IMR-90 (cell line): ENCODE results near the gene PRRG2. TPM values are rescaled to one million over a fixed set of nuclear protein-coding genes. Genes with fewer than 3 reads are reported as not detected.

Experiments
- ATAC-seq: fragments of 200-7000 bp; cut with Tn5 transposase; 2 replicates; pipeline ENCODE4 v1.9.1; 2020; ENCODE audit warnings: low read depth, mild to moderate bottlenecking, moderate library complexity
- BruUV-seq: library from RNA; stranded (reverse); fragments of 400-500 nt; replicated peaks from 2 replicates; lab custom pipeline; 2021; lab: Mats Ljungman, UMichigan
- CTCF ChIA-PET: fragments of 300-600 bp; formaldehyde crosslinking; extraction: SDS; loops from one replicate; lab custom pipeline; 2021; ENCODE audit warnings: antibody characterized with exemption; lab: Yijun Ruan, JAX
- POLR2A ChIA-PET: fragments of 300-600 bp; sonication (Branson Sonifier 250); formaldehyde crosslinking; loops from one replicate; lab custom pipeline; 2022; ENCODE audit warnings: antibody characterized with exemption; ENCODE audit not compliant: unreplicated experiment; lab: Charles Lee
- DNase-seq: peaks from one replicate; pipeline ENCODE4 v3.0.0; 2013
- H2AFZ ChIP-seq: replicated peaks from 2 replicates; pipeline ENCODE3; 2013; ENCODE audit warnings: low read length, mild to moderate bottlenecking; ENCODE audit not compliant: poor library complexity
- H2AK5ac ChIP-seq: 2 replicates; pipeline ENCODE4 v1.6.1; 2013; ENCODE audit warnings: low read depth, low read length, inconsistent platforms
- H2AK9ac ChIP-seq: replicated peaks from 2 replicates; pipeline ENCODE3; 2013; ENCODE audit warnings: mild to moderate bottlenecking, low read depth, low read length, moderate library complexity; ENCODE audit not compliant: poor library complexity
- H2BK120ac ChIP-seq: 2 replicates; pipeline ENCODE4 v1.6.1; 2013; ENCODE audit warnings: low read depth, low read length, inconsistent platforms
- H2BK15ac ChIP-seq: 3 replicates; pipeline ENCODE4 v1.6.1; 2013; ENCODE audit warnings: low read depth, low read length, inconsistent platforms
- H2BK20ac ChIP-seq: 2 replicates; pipeline ENCODE4 v1.6.1; 2013; ENCODE audit warnings: low read depth, mild to moderate bottlenecking, inconsistent platforms, low read length, moderate library complexity
- H2BK5ac ChIP-seq: 2 replicates; pipeline ENCODE4 v1.6.1; 2013; ENCODE audit warnings: mild to moderate bottlenecking, low read depth, low read length, inconsistent platforms; ENCODE audit not compliant: poor library complexity, severe bottlenecking
- H3K14ac ChIP-seq: replicated peaks from 2 replicates; pipeline ENCODE4 v1.6.1; 2013; ENCODE audit warnings: low read depth, low read length, inconsistent platforms
- H3K18ac ChIP-seq: 2 replicates; pipeline ENCODE4 v1.6.1; 2013; ENCODE audit warnings: low read depth, low read length, control low read depth
- H3K23ac ChIP-seq: 2 replicates; pipeline ENCODE4 v1.6.1; 2013; ENCODE audit warnings: low read depth, low read length, inconsistent platforms
- H3K27ac ChIP-seq: 2 replicates; pipeline ENCODE4 v1.5.1; 2013; ENCODE audit warnings: mild to moderate bottlenecking, control low read depth, low read length; ENCODE audit not compliant: insufficient read depth
- H3K27me3 ChIP-seq: 2 replicates; pipeline ENCODE4 v1.6.1; 2013; ENCODE audit warnings: low read length; ENCODE audit not compliant: control insufficient read depth, insufficient read depth
- H3K36me3 ChIP-seq: 2 replicates; pipeline ENCODE4 v1.6.1; 2013; ENCODE audit warnings: low read length, mixed read lengths; ENCODE audit not compliant: control insufficient read depth, insufficient read depth
- H3K4ac ChIP-seq: 2 replicates; pipeline ENCODE4 v1.6.1; 2013; ENCODE audit warnings: low read depth, low read length, inconsistent platforms
- H3K4me1 ChIP-seq: 2 replicates; pipeline ENCODE4 v1.6.1; 2013; ENCODE audit warnings: low read length, mixed read lengths; ENCODE audit not compliant: control insufficient read depth, insufficient read depth
- H3K4me2 ChIP-seq: 2 replicates; pipeline ENCODE4 v1.6.1; 2013; ENCODE audit warnings: low read depth, mild to moderate bottlenecking, control low read depth, low read length, moderate library complexity
- H3K4me3 ChIP-seq: 2 replicates; pipeline ENCODE4 v1.5.1; 2013; ENCODE audit warnings: low read depth, mild to moderate bottlenecking, control low read depth, low read length, moderate library complexity; ENCODE audit not compliant: insufficient read depth
- H3K56ac ChIP-seq: 2 replicates; pipeline ENCODE4 v1.6.1; 2013; ENCODE audit warnings: low read length, inconsistent platforms; ENCODE audit not compliant: insufficient read depth; ENCODE audit errors: extremely low read depth
- H3K79me1 ChIP-seq, 2 experiments: 2 replicates each; pipeline ENCODE4 v1.6.1; 2013; ENCODE audit warnings: low read length in 2 of 2, inconsistent platforms in 1 of 2, low read depth in 1 of 2
- H3K9ac ChIP-seq: 2 replicates; pipeline ENCODE4 v1.6.1; 2013; ENCODE audit warnings: low read depth, low read length, control low read depth
- H3K9me1 ChIP-seq: 2 replicates; pipeline ENCODE4 v1.6.1; 2013; ENCODE audit warnings: low read length, inconsistent platforms; ENCODE audit not compliant: insufficient read depth
- H3K9me3 ChIP-seq: 2 replicates; pipeline ENCODE4 v1.6.1; 2013; ENCODE audit warnings: low read length; ENCODE audit not compliant: control insufficient read depth, insufficient read depth
- H4K20me1 ChIP-seq: 2 replicates; pipeline ENCODE4 v1.6.1; 2013; ENCODE audit warnings: low read length, inconsistent platforms; ENCODE audit not compliant: insufficient read depth
- H4K5ac ChIP-seq: 2 replicates; pipeline ENCODE4 v1.6.1; 2013; ENCODE audit warnings: mild to moderate bottlenecking, low read depth, low read length, control low read depth
- H4K8ac ChIP-seq, 2 experiments: 2 replicates each; pipeline ENCODE4 v1.6.1; 2013; ENCODE audit warnings: low read depth in 2 of 2, low read length in 2 of 2, control low read depth in 1 of 2, inconsistent platforms in 1 of 2
- H4K91ac ChIP-seq: 2 replicates; pipeline ENCODE4 v1.6.1; 2013; ENCODE audit warnings: low read depth, low read length, inconsistent platforms; ENCODE audit not compliant: insufficient read depth
- CEBPB ChIP-seq: IDR thresholded peaks from 2 replicates; pipeline ENCODE4 v1.6.1; 2012; ENCODE audit warnings: low read depth, low read length, improper control_type of control experiment
- MAFK ChIP-seq: IDR thresholded peaks from 2 replicates; pipeline ENCODE4 v1.6.1; 2012; ENCODE audit warnings: low read depth, low read length, improper control_type of control experiment
- MXI1 ChIP-seq: IDR thresholded peaks from 2 replicates; pipeline ENCODE4 v1.6.1; 2012; ENCODE audit warnings: low read depth, mild to moderate bottlenecking, low read length, moderate library complexity, borderline replicate concordance
- RCOR1 ChIP-seq: IDR thresholded peaks from 2 replicates; pipeline ENCODE4 v1.6.1; 2012; ENCODE audit warnings: mild to moderate bottlenecking, low read length, improper control_type of control experiment; ENCODE audit not compliant: insufficient replicate concordance
- USF2 ChIP-seq: fragments of 150-350 bp; IDR thresholded peaks from 2 replicates; pipeline ENCODE4 v1.6.1; 2017; ENCODE audit warnings: mild to moderate bottlenecking, antibody characterized with exemption, low read length, low read depth
- WGBS, 2 experiments: methylation state at CpG; one replicate each; pipeline versions ENCODE4 v1.1.5 to v1.1.7; 2013; ENCODE audit warnings: missing lambda C conversion rate in 2 of 2; ENCODE audit not compliant: insufficient read length in 1 of 2; ENCODE audit errors: extremely low coverage in 2 of 2; 5-methylcytosine and 5-hydroxymethylcytosine counted together
- dilution Hi-C: fragments of 300-500 bp; cut with HindIII; formaldehyde crosslinking; loops from one replicate; pipeline ENCODE4 v1.14.3; 2018; ENCODE audit warnings: low sequenced_read_pairs; ENCODE audit not compliant: unreplicated experiment
- in situ Hi-C: fragments of 300-500 bp; cut with MboI; formaldehyde crosslinking; loops from 3 replicates; pipeline ENCODE4 v1.14.3; 2019; ENCODE audit warnings: low sequenced_read_pairs, inconsistent platforms, mixed read lengths
- intact Hi-C: fragments of 100-400 bp; cut with micrococcal nuclease; formaldehyde crosslinking; loops from 2 replicates; pipeline ENCODE4 v1.10.0; 2022
- polyA plus RNA-seq, 3 experiments: library from polyadenylated mRNA; depleted of rRNA; stranded (reverse); fragments of >200 nt; gene quantifications; 2 replicates each; pipeline ENCODE4 v1.2.3, GENCODE V29; 2012; ENCODE audit warnings: low replicate concordance in 1 of 3
- total RNA-seq: library from RNA; depleted of rRNA; stranded (reverse); fragments of >200 nt; gene quantifications from 2 replicates; pipeline ENCODE4 v1.2.3, GENCODE V29; 2012
- TF ChIP-seq, protein P1 (sequence below): conservative IDR thresholded peaks from 2 replicates; pipeline ENCODE4 v1.5.1; 2012; ENCODE audit warnings: mild to moderate bottlenecking, low read depth, low read length, improper control_type of control experiment

The PRRG2 gene
- total and polyA plus RNA-seq, 2 of the 4 experiments (the other 2 are of a cell fraction) = 0.14 to 0.54 TPM

DNA sequence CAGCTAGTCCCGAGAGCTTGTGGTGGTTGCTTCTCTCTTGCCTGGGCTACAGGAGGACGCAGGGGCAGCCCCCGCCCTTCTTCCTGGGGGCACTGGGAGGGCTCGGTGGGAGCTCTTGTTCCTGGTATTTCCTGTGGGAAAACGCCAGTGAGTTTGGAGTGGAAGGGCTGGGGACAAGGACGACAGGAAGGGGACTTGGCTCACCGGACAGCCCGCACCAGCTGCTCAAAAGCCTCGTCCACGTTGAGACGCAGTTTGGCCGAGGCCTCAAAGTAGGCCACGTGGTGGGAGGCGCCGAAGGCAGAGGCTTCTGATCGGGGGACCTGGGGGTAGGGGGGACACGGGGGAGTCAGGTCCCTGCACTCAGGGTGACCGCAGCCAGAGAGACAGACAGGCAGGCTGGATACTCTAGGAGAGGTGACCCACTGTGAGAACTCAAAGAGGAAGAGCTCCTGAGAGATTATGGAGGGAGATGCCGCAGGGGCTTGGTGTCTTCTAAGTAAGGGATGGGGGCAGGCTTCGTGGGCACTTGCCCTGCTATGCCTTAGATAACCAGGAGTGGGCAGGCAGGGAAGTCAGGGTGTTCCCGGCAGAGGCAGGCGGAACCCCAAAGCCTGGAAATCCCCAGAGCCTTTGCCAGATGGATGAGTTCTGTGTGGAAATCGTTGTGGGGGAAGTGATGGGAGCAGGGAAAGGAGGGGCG, 54.6 kb downstream of the PRRG2 start:
- no peaks in the 10 kb centered on the region for H3K27me3 ChIP-seq
- in situ Hi-C loops = no loop called here
- intact Hi-C loops = no loop called here
- no peak for TF ChIP-seq MXI1
- TF ChIP-seq MAFK = no peak
- TF ChIP-seq CEBPB = no peak
- no peak for TF ChIP-seq RCOR1
- no peak for TF ChIP-seq USF2
- TF ChIP-seq, protein P1, sequence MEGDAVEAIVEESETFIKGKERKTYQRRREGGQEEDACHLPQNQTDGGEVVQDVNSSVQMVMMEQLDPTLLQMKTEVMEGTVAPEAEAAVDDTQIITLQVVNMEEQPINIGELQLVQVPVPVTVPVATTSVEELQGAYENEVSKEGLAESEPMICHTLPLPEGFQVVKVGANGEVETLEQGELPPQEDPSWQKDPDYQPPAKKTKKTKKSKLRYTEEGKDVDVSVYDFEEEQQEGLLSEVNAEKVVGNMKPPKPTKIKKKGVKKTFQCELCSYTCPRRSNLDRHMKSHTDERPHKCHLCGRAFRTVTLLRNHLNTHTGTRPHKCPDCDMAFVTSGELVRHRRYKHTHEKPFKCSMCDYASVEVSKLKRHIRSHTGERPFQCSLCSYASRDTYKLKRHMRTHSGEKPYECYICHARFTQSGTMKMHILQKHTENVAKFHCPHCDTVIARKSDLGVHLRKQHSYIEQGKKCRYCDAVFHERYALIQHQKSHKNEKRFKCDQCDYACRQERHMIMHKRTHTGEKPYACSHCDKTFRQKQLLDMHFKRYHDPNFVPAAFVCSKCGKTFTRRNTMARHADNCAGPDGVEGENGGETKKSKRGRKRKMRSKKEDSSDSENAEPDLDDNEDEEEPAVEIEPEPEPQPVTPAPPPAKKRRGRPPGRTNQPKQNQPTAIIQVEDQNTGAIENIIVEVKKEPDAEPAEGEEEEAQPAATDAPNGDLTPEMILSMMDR = 0 out of 2 replicates have a peak, but pooled peaks have one; percentile 23
- peak overlapping the region; percentile 90 for H2AK9ac ChIP-seq
- H2BK120ac ChIP-seq = no peak overlapping the region
- no peak overlapping the region for H2AK5ac ChIP-seq
- peak overlapping the region; percentile 59 for H2AFZ ChIP-seq
- POLR2A ChIA-PET = no interaction called here
- H3K4me2 ChIP-seq = no peak overlapping the region
- H3K14ac ChIP-seq = no peak overlapping the region
- H2BK20ac ChIP-seq = no peak overlapping the region
- H3K4me3 ChIP-seq = no peak overlapping the region
- BruUV-seq = no TSS peak
- no peak overlapping the region for H2BK15ac ChIP-seq
- no peak overlapping the region for H3K56ac ChIP-seq
- peak; percentile 50 for DNase-seq
- no peak overlapping the region for H3K18ac ChIP-seq
- H3K4me1 ChIP-seq = peaks cover 5% of the 10 kb centered on the region
- H3K27ac ChIP-seq = no peak overlapping the region
- H4K91ac ChIP-seq = no peak overlapping the region
- CTCF ChIA-PET = no interaction called here
- H3K4ac ChIP-seq = no peak overlapping the region
- no peak overlapping the region for H3K23ac ChIP-seq
- peaks cover 9% of the 10 kb centered on the region; the same call in 1 of the 2 replicates for H3K9me1 ChIP-seq
- H4K20me1 ChIP-seq = no peaks in the 10 kb centered on the region
- H4K5ac ChIP-seq = no peak overlapping the region
- H3K9ac ChIP-seq = no peak overlapping the region
- dilution Hi-C loops = no loop called here
- peaks cover 14% of the 10 kb centered on the region for H3K36me3 ChIP-seq
- WGBS, 2 experiments = 82% methylated on average over 5 of the region's 24 CpGs; no CpG with 5 or more reads in 1 of the 2 experiments
- H3K9me3 ChIP-seq = no peaks in the 10 kb centered on the region
- peaks cover 6 to 54% of the 10 kb centered on the region in 2 experiments; a peak in 3 of 4 replicates for H3K79me1 ChIP-seq
- H4K8ac ChIP-seq = no peak overlapping the region
- H2BK5ac ChIP-seq = no peak overlapping the region
- no peak for ATAC-seq
